ENCODE measurements around the gene CPAMD8.

The CPAMD8 gene

GRCh38 chr19:16890461-16891184, 136.0 kb downstream of the CPAMD8 start:
- peaks cover 92% of the 10 kb centered on the region for H3K27me3 Mint-ChIP-seq
- peaks cover 49% of the 10 kb centered on the region for H3K4me1 Mint-ChIP-seq (ENCODE audit: low read depth)
- intact Hi-C loops (cut with micrococcal nuclease): no loop called here
- H3K9me3 Mint-ChIP-seq: no peaks in the 10 kb centered on the region
- no peak overlapping the region for H3K4me3 Mint-ChIP-seq
- no peaks in the 10 kb centered on the region for H3K36me3 Mint-ChIP-seq (ENCODE audit: low read depth)
- no peak overlapping the region for H3K27ac Mint-ChIP-seq

- intact Hi-C loops (cut with micrococcal nuclease): no loop called here
- Mint-ChIP-seq H3K36me3 (ENCODE audit: low read depth) (no peaks in the 10 kb centered on the region), H3K27ac (peak overlapping the region; percentile 62), H3K4me3 (no peak overlapping the region), H3K4me1 (ENCODE audit: low read depth) (peaks cover 43% of the 10 kb centered on the region), H3K9me3 (no peaks in the 10 kb centered on the region), H3K27me3 (peaks cover 88% of the 10 kb centered on the region)
These were observed 136.6 kb downstream of the CPAMD8 start for GRCh38 chr19:16889883-16890460.

- intact Hi-C loops (cut with micrococcal nuclease): no loop called here
- Mint-ChIP-seq H3K27me3 (peaks cover 86% of the 10 kb centered on the region), H3K9me3 (no peaks in the 10 kb centered on the region), H3K4me1 (ENCODE audit: low read depth) (peaks cover 39% of the 10 kb centered on the region), H3K4me3 (peak overlapping the region; percentile 58), H3K36me3 (ENCODE audit: low read depth) (no peaks in the 10 kb centered on the region), H3K27ac (peak overlapping the region; percentile 62)
These were observed 137.2 kb downstream of the CPAMD8 start for GRCh38 chr19:16889366-16889882.

GRCh38 chr19:16888629-16889365, 137.8 kb downstream of the CPAMD8 start, which contains the start of gene F2RL3:
Gene F2RL3, plus strand, starts transcription at chr19:16888999. Its CDS starts 191 bp downstream, at chr19:16889190.
- no peaks in the 10 kb centered on the region for H3K9me3 Mint-ChIP-seq
- H3K4me3 Mint-ChIP-seq: peak within 1 kb of the TSS; percentile 58
- peaks cover 33% of the 10 kb centered on the region for H3K4me1 Mint-ChIP-seq (ENCODE audit: low read depth)
- intact Hi-C loops (cut with micrococcal nuclease): no loop called here
- H3K36me3 Mint-ChIP-seq (ENCODE audit: low read depth): no peaks in the 10 kb centered on the region
- H3K27ac Mint-ChIP-seq: peak within 1 kb of the TSS; percentile 62
- peaks cover 82% of the 10 kb centered on the region for H3K27me3 Mint-ChIP-seq

GRCh38 chr19:16887353-16888265, 139.0 kb downstream of the CPAMD8 start:
- H3K27ac Mint-ChIP-seq: peak overlapping the region; percentile 56
- intact Hi-C loops (cut with micrococcal nuclease): no loop called here
- H3K4me1 Mint-ChIP-seq (ENCODE audit: low read depth): peaks cover 25% of the 10 kb centered on the region
- peaks cover 6% of the 10 kb centered on the region for H3K36me3 Mint-ChIP-seq (ENCODE audit: low read depth)
- H3K4me3 Mint-ChIP-seq: no peak overlapping the region
- H3K9me3 Mint-ChIP-seq: peaks cover 12% of the 10 kb centered on the region
- peaks cover 73% of the 10 kb centered on the region for H3K27me3 Mint-ChIP-seq

GRCh38 chr19:16886305-16886880, 140.2 kb downstream of the CPAMD8 start:
- Mint-ChIP-seq H3K27ac (no peak overlapping the region), H3K27me3 (peaks cover 65% of the 10 kb centered on the region), H3K9me3 (peaks cover 24% of the 10 kb centered on the region), H3K36me3 (ENCODE audit: low read depth) (peaks cover 7% of the 10 kb centered on the region), H3K4me3 (no peak overlapping the region), H3K4me1 (ENCODE audit: low read depth) (peaks cover 25% of the 10 kb centered on the region)
- intact Hi-C loops (cut with micrococcal nuclease): no loop called here

- no peak overlapping the region for H3K4me3 Mint-ChIP-seq
These were observed 141.4 kb downstream of the CPAMD8 start for GRCh38 chr19:16885166-16885565.

GRCh38 chr19:16883522-16883921, 143.1 kb downstream of the CPAMD8 start:
- H3K9me3 Mint-ChIP-seq: peaks cover 40% of the 10 kb centered on the region
- H3K27ac Mint-ChIP-seq: no peak overlapping the region
- H3K4me1 Mint-ChIP-seq (ENCODE audit: low read depth): peaks cover 13% of the 10 kb centered on the region
- intact Hi-C loops (cut with micrococcal nuclease): no loop called here
- peaks cover 36% of the 10 kb centered on the region for H3K36me3 Mint-ChIP-seq (ENCODE audit: low read depth)
- H3K4me3 Mint-ChIP-seq: no peak overlapping the region
- peaks cover 40% of the 10 kb centered on the region for H3K27me3 Mint-ChIP-seq

More at GRCh38 chr19:16885166-16885565, 141.4 kb downstream of the CPAMD8 start:
- peaks cover 25% of the 10 kb centered on the region for H3K4me1 Mint-ChIP-seq (ENCODE audit: low read depth)
- peaks cover 36% of the 10 kb centered on the region for H3K9me3 Mint-ChIP-seq
- peaks cover 56% of the 10 kb centered on the region for H3K27me3 Mint-ChIP-seq
- no peak overlapping the region for H3K27ac Mint-ChIP-seq
- H3K36me3 Mint-ChIP-seq (ENCODE audit: low read depth): peaks cover 19% of the 10 kb centered on the region
- intact Hi-C loops (cut with micrococcal nuclease): no loop called here

GRCh38 chr19:16882146-16882545, 144.5 kb downstream of the CPAMD8 start:
- H3K36me3 Mint-ChIP-seq (ENCODE audit: low read depth): peaks cover 50% of the 10 kb centered on the region
- H3K9me3 Mint-ChIP-seq: peaks cover 40% of the 10 kb centered on the region
- intact Hi-C loops (cut with micrococcal nuclease): no loop called here
- H3K27me3 Mint-ChIP-seq: peaks cover 26% of the 10 kb centered on the region
- H3K4me1 Mint-ChIP-seq (ENCODE audit: low read depth): peaks cover 1% of the 10 kb centered on the region
- no peak overlapping the region for H3K4me3 Mint-ChIP-seq
- H3K27ac Mint-ChIP-seq: no peak overlapping the region

GRCh38 chr19:16880884-16881554, 145.6 kb downstream of the CPAMD8 start:
- intact Hi-C loops (cut with micrococcal nuclease): no loop called here
- Mint-ChIP-seq H3K27me3 (peaks cover 16% of the 10 kb centered on the region), H3K27ac (no peak overlapping the region), H3K4me3 (no peak overlapping the region), H3K9me3 (peaks cover 40% of the 10 kb centered on the region), H3K36me3 (ENCODE audit: low read depth) (peaks cover 61% of the 10 kb centered on the region), H3K4me1 (ENCODE audit: low read depth) (peaks cover 7% of the 10 kb centered on the region)

- Mint-ChIP-seq H3K27me3 (peaks cover 3% of the 10 kb centered on the region), H3K4me3 (no peak overlapping the region), H3K9me3 (peaks cover 52% of the 10 kb centered on the region), H3K27ac (no peak overlapping the region), H3K36me3 (ENCODE audit: low read depth) (peaks cover 87% of the 10 kb centered on the region), H3K4me1 (ENCODE audit: low read depth) (peaks cover 18% of the 10 kb centered on the region)
- intact Hi-C loops (cut with micrococcal nuclease): no loop called here
These were observed 148.2 kb downstream of the CPAMD8 start for GRCh38 chr19:16878181-16878965.

GRCh38 chr19:16877581-16877980, 149.0 kb downstream of the CPAMD8 start:
- H3K9me3 Mint-ChIP-seq: peaks cover 45% of the 10 kb centered on the region
- intact Hi-C loops (cut with micrococcal nuclease): no loop called here
- peaks cover 18% of the 10 kb centered on the region for H3K4me1 Mint-ChIP-seq (ENCODE audit: low read depth)
- peaks cover 2% of the 10 kb centered on the region for H3K27me3 Mint-ChIP-seq
- no peak overlapping the region for H3K27ac Mint-ChIP-seq
- H3K36me3 Mint-ChIP-seq (ENCODE audit: low read depth): peaks cover 90% of the 10 kb centered on the region
- H3K4me3 Mint-ChIP-seq: no peak overlapping the region

Measured in dendritic cell treated with granulocyte-macrophage colony-stimulating factor and Interleukin-4, amounts not matched to agents 40 ng/mL and 50 ng/mL, for 4 days (primary cell).